ENCODE measurements around the gene EEF1G.
"Not testable (repeated sequence)": the region's sequence is repeated elsewhere in the genome, so short reads cannot be mapped to it uniquely, and the experiment has no call there.

The EEF1G gene

GRCh38 chr11:62603072-62603408 lies 29.3 kb upstream of the EEF1G start:
- no peak for DNase-seq

GRCh38 chr11:62602141-62603071 lies 28.7 kb upstream of the EEF1G start:
- DNase-seq = no peak

- DNase-seq = peak; percentile 98
Observed at GRCh38 chr11:62601372-62602140, 27.9 kb upstream of the EEF1G start, which contains the start of gene MTA2. TSS of gene MTA2 (minus strand) at chr11:62601865. CDS start at chr11:62601450, 415 bp downstream.

- no peak for DNase-seq
Observed at GRCh38 chr11:62601122-62601371, 27.4 kb upstream of the EEF1G start.

GRCh38 chr11:62600367-62601121 lies 26.9 kb upstream of the EEF1G start:
- no peak for DNase-seq

- no peak for DNase-seq
Observed at GRCh38 chr11:62599901-62600300, 26.2 kb upstream of the EEF1G start.

- peak; percentile 97 for DNase-seq
Observed at GRCh38 chr11:62599069-62599696, 25.5 kb upstream of the EEF1G start.

- no peak for DNase-seq
Observed at GRCh38 chr11:62595124-62595523, 21.4 kb upstream of the EEF1G start.

GRCh38 chr11:62593434-62594044 lies 19.8 kb upstream of the EEF1G start:
- DNase-seq = peak; percentile 80

- DNase-seq = no peak
Observed at GRCh38 chr11:62592989-62593421, 19.3 kb upstream of the EEF1G start.

GRCh38 chr11:62592146-62592815 lies 18.6 kb upstream of the EEF1G start:
- no peak for DNase-seq

GRCh38 chr11:62591448-62592145 lies 17.9 kb upstream of the EEF1G start, which contains the start of gene TUT1:
TSS of gene TUT1 (minus strand) at chr11:62591523. CDS start at chr11:62591485, 38 bp downstream.
- DNase-seq = peak; percentile 77

GRCh38 chr11:62588966-62589637 lies 15.4 kb upstream of the EEF1G start:
- no peak for DNase-seq

GRCh38 chr11:62585356-62585755 lies 11.7 kb upstream of the EEF1G start:
- DNase-seq = not testable (repeated sequence)

- not testable (repeated sequence) for DNase-seq
Observed at GRCh38 chr11:62581735-62582134, 8.0 kb upstream of the EEF1G start.

GRCh38 chr11:62580959-62581715 lies 7.4 kb upstream of the EEF1G start:
- no peak for DNase-seq

- no peak for DNase-seq
Observed at GRCh38 chr11:62579252-62579651, 5.6 kb upstream of the EEF1G start.

- DNase-seq = no peak
Observed at GRCh38 chr11:62578541-62578940, 4.8 kb upstream of the EEF1G start.

- no peak for DNase-seq
Observed at GRCh38 chr11:62577046-62577714, 3.5 kb upstream of the EEF1G start.

All from 8988T (cell line).